Amniotic epithelial cell (primary cell): ENCODE data around the gene MMAB.

ENCODE experiments used
- DNase-seq: peaks from one replicate; pipeline ENCODE4 v3.0.0-alpha.2; 2010; ENCODE audit warnings: low read depth

The MMAB gene

GRCh38 chr12:109559200-109559505 lies 14.2 kb downstream of the MMAB start:
- no peak for DNase-seq

- DNase-seq: no peak
Measured at GRCh38 chr12:109558374-109559199, 14.7 kb downstream of the MMAB start.

GRCh38 chr12:109557805-109558204 lies 15.5 kb downstream of the MMAB start:
- DNase-seq: peak; percentile 22

GRCh38 chr12:109557200-109557599 lies 16.1 kb downstream of the MMAB start:
- no peak for DNase-seq

GRCh38 chr12:109555431-109556315 lies 17.6 kb downstream of the MMAB start:
- no peak for DNase-seq

- no peak for DNase-seq
Measured at GRCh38 chr12:109554761-109555160, 18.5 kb downstream of the MMAB start.

- no peak for DNase-seq
Measured at GRCh38 chr12:109553906-109554500, 19.3 kb downstream of the MMAB start.

- no peak for DNase-seq
Measured at GRCh38 chr12:109553483-109553882, 19.8 kb downstream of the MMAB start.

- no peak for DNase-seq
Measured at GRCh38 chr12:109552971-109553370, 20.3 kb downstream of the MMAB start.

- no peak for DNase-seq
Measured at GRCh38 chr12:109551108-109551507, 22.2 kb downstream of the MMAB start.

- DNase-seq: no peak
Measured at GRCh38 chr12:109550281-109550680, 23.0 kb downstream of the MMAB start.

GRCh38 chr12:109549613-109550270 lies 23.6 kb downstream of the MMAB start:
- no peak for DNase-seq

- DNase-seq: no peak
Measured at GRCh38 chr12:109548258-109548657, 25.0 kb downstream of the MMAB start.

GRCh38 chr12:109547286-109547685 lies 26.0 kb downstream of the MMAB start:
- no peak for DNase-seq

- DNase-seq: no peak
Measured at GRCh38 chr12:109545826-109546225, 27.5 kb downstream of the MMAB start.

GRCh38 chr12:109544955-109545531 lies 28.3 kb downstream of the MMAB start:
- no peak for DNase-seq

GRCh38 chr12:109542876-109543275 lies 30.4 kb downstream of the MMAB start:
- DNase-seq: no peak

GRCh38 chr12:109542014-109542413 lies 31.3 kb downstream of the MMAB start:
- DNase-seq: peak; percentile 73

GRCh38 chr12:109541413-109541726 lies 31.9 kb downstream of the MMAB start:
- DNase-seq: no peak

GRCh38 chr12:109540526-109541412 lies 32.5 kb downstream of the MMAB start:
- no peak for DNase-seq

GRCh38 chr12:109539508-109539907 lies 33.8 kb downstream of the MMAB start:
- DNase-seq: peak; percentile 32
